Skeletal muscle cell (primary cell): ENCODE measurements around the gene RASSF4.

ENCODE experiments used
- DNase-seq: peaks from one replicate; pipeline ENCODE4 v3.0.0-alpha.2; 2010; ENCODE audit warnings: low read depth
- H3K4me3 ChIP-seq: 2 replicates; pipeline ENCODE4 v1.5.1; 2011; ENCODE audit warnings: low read depth, mild to moderate bottlenecking, control low read depth, low read length, moderate library complexity

RASSF4 gene

DNA sequence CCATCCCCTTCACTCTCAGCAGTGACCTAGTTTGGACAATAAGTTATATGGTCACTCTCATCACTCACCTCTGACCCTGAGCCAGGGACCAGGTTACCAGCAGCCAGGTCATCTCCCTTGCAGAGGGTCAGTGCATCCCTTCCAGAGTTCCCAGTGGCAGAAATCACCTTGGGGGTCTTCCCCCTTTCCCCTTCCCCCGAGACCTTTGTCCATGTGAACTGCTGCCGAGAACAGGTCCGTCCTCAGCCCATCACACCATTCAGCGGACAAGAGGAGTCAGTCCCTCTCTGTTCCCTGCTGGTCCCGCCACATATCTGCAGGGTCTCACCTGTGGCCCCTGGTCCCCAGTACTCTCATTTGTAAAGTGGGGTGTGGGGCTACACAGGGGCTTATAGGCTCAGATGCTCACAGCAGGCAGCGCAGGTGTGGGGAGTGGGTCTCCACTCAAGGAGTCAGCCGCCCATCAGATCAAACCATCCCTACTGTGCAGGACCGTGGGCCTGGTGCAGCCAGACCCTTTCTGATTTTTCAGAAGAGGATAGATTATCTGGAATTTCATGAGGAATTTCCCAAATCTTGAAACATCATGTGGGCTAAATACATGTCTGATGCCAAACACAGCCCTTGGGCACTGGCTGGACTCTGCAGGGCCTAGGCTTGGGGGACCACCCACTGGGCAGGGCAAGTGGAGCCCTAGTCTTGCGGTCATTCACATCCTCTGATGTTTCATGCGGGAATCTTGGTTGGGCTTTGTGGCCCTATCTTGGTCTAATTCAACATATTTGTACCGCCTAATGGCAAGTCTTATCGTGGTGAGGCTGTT lies 12.5 kb downstream of the RASSF4 start:
- no peak for DNase-seq
- no peak overlapping the region for H3K4me3 ChIP-seq

DNA sequence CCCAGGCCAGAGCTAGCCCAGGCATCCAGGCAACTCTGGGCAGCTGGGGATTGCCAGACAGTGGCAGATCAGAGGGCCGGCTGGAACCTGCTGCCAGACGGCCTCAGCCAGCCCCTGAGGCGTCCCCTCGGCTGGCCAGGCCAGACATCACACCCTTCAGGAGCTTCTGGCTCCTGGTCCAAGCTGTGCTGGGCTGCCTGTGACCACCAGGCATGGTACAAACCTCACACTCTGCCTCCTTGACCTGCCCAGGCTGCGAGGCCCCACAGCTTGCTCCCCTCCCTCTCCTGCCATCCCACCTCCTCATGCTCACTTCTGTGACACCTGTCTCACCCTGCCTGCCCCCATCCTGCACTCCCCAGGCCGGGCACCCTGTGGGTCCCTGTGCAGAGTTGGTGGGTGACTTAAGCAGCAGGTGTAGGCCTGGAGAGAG lies 13.3 kb downstream of the RASSF4 start:
- H3K4me3 ChIP-seq = no peak overlapping the region
- no peak for DNase-seq

DNA sequence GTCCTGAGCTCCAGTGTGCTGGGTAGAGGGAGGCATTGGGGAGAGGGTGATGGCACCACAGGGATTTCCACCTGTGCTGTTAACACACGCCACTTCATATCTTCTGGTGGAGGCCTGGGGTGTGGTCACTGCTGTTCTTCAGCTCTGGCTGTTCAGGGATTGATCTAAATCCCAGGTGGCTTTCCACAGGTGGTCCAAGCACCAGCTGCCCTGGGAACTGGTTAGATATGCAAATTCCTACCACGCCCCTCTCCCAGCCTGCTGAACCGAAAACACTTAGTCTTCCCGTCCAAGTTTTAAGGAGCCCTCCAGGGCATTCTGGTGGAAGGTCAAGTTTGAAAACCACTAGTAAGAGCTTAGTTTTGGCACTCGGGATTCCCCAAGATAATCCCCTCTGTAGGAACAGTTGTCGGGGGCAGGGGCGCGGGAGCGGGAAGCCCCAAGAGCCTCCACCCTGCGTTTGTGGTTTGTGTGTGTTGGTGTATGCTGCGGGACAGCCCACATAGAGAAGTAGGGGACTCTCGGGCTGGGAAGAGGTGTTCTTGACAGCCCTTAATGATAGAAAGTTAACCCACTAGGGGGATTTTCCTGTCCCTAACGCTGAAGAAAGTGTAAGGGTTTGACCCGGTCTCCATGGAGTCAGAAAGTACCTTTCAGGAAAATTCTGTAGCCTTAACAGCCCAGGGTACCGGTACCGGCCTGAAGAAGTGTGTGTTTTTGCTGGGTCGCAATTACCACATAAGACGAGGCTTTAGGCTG lies 13.9 kb downstream of the RASSF4 start:
- H3K4me3 ChIP-seq = no peak overlapping the region
- no peak for DNase-seq

DNA sequence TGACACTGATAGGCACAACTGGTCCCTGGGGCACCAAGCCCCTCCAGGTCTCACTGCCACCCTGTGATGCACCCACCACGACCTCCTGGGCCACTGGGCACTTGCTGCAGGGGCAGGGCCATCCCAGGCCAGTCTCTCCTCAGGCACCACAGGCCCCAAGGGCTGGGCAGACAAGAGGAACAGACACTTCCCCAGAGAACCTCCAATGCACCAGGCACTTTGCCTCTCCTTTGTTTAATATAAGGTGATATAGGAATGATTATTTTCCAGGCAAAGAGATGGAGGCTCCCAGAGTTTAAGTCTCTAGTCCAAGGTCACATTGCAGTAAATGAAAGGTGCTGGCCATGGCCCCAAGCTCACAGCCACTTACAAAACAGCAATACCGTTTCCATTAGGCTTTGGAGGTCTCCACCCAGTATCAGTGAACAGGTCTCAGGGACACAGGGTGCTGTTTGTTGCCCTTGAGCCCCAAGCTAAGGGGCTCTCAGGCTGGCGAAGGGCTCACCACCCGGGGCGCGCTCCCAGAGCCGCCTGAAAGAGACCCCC lies 14.6 kb downstream of the RASSF4 start:
- H3K4me3 ChIP-seq = peak overlapping the region; percentile 31
- DNase-seq = no peak

DNA sequence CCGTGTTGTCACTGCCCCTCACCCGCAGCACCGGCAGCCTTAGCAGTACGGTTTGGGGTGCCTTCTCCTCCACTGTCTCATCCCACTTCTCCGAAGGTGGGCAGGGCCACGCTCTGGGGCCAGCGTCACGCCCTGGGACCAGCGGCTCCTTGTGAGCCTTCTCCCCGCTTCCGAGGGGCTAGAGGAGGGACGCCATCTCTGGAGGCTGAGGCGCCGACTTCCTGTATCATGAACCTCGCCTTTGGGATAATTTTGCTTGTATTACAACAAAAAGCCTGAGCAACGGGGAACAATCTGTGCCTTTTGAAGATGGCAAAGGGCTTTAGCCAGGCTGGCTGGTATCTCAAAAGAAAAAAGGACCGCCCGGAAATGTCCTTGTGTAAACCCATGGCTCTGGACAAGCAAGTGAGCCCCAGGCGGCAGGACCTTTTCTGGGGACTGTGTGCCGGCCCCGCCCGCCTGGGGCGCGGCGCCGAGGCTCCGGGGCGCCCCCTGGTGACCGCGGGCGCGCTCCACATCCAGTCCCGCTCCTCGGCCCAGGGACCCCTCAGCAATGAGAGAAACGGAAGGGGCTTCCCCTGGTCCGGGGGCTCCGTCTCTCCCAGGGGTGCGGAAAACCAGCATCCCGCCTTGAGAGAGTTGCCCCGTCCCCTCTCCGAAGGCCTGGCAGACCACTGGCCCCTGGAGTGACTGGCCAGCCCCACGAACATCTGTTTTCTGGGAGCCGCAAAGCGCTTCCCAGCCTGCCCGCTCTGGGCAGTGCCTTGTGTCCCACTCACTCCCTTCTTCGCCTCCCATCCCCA lies 15.2 kb downstream of the RASSF4 start:
- no peak for DNase-seq
- H3K4me3 ChIP-seq = peak overlapping the region; percentile 33

DNA sequence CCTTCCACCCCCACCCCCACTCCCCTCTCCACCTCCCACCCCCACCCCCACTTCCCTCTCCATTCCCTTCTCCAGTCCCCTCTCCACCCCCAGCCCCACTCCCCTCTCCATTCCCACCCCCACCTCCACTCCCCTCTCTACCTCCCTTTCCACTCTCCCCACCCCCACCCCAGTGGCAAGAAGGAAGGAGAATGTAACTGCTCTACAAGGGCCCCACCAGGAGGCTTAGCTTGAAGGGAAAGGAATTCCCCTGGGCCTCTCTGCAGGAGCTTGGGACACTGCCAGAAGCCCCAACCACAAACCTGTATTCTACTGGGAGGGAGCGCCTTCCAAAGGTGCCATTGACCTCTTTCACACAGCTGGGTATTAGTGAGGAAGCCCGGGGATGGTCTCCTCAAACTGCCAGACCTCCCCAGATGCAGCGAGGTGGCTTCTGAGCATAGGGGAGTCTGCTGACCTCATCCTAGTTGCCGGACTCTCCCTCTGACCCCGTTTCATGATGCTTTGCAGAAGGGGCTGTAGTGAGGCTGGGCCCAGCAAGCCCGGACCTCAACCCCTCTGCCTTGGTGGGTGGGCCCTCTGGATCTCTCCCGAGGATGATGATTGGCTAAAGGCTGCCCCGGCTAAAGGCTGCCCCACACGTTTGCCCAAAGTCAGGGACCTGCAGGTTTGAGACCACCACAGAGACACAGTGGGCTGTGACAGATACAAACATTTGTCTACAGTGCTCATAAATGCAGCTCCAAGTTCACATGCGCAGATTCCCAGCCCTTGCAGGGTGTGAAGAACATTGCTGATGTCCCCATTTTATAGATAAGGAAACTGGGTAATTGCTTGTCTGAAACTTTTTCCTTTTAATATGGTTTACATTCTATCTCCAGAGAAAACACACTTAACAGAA lies 16.1 kb downstream of the RASSF4 start:
- DNase-seq = peak; percentile 30

DNA sequence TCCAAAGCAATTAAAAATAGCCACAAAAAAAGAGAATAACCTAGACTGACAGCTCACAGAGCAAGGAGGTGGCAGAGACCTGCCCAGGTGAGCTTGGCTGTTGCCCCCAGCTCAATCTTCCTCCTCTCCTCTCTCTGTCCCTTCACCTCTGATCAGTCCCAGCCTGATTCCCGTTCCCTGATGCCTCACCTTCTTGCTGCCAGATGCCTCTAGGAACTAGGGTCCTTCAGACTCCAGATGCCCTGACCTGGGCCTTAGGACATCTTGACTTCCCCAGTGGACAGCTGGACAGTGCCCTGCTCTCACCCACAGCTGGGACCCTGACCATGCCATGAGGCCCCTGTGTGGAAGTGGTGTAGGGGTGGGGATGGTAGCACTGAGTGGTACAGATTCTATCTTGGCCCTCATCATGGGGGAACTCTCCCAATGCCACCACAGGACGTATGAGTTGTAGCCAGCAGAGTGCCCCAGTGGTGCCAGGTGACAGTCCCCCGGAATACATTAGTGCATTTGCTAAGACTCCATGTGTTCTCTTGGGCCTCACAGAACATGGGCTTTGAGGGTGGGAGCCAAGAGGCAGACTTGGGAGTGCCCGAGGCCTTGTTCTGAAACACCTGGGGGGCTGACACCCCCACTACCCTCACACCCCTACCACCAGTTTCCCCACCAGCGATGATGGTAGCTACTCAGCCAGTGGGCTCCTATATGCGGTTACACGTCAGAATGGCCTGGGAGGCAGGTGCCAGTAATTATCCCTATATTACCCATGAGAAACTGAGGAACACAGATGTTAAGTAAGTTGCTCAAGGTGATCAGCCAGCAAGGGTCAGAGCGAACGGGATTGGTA lies 17.0 kb downstream of the RASSF4 start:
- DNase-seq = no peak
- H3K4me3 ChIP-seq = peak overlapping the region; percentile 58

More for the DNA sequence above, 16.1 kb downstream of the RASSF4 start:
- H3K4me3 ChIP-seq = no peak overlapping the region

DNA sequence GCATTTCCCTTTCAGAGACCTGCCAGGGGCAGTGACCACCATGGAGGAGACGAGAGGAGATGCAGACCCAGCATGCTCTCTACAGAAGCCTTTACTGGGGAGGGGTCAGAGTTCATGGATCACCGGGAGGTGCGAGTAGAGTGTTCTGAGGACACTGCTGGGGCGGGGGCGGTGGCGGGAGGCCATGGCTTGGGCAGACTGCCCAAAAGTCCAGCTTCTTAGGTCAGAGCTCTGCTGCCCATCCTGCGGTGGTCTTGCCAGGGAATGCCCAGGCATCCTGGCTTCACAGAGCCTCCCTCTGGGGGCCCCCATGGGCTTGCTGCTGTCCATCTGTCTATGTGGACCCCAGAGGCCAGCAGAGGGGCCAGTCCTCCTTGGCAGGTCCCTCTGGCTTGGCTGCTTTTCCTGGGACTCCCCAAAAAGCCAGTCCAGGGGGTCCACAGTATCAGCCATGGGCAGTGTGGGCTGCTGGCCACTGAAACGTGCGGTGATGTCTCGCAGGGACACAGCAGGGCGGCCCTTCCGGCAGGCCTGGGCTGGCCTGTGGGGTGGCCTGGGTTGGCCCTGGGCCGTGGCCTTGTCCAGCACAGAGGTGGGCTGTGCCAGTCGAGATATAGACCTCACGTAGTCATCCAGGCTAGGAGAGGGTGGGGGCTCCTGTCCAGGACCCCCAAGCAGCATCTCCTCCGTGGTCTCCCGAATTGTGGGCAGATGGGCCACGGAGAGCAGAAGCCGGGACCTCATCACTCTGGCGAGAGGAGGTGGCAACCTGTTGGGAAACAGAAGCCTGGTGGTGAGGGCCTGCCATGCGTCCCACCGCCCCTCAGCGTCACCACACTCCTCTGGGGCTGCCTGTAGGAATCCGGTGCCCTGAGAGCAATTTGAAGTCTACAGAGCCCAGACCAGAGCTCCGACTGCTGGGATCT lies 17.9 kb downstream of the RASSF4 start:
- H3K4me3 ChIP-seq = peak overlapping the region; percentile 58
- no peak for DNase-seq

DNA sequence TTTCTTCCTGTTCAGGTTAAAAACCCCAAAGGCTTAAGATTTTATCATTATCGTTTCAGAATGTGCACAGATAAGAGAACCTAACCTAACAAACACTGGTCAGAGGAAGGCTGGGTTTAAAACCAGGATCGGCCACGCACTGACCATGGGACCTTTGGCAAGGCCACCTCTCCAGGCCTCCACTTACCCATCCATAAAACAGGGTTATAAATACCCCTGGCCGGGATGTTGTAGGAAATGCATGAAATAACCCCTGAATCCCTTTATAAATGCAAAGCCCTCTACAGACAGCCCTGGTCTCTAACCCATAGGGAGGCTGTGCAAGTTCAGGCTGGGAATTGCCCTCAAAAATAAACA lies 18.6 kb downstream of the RASSF4 start:
- DNase-seq = no peak
- peak overlapping the region; percentile 58 for H3K4me3 ChIP-seq

DNA sequence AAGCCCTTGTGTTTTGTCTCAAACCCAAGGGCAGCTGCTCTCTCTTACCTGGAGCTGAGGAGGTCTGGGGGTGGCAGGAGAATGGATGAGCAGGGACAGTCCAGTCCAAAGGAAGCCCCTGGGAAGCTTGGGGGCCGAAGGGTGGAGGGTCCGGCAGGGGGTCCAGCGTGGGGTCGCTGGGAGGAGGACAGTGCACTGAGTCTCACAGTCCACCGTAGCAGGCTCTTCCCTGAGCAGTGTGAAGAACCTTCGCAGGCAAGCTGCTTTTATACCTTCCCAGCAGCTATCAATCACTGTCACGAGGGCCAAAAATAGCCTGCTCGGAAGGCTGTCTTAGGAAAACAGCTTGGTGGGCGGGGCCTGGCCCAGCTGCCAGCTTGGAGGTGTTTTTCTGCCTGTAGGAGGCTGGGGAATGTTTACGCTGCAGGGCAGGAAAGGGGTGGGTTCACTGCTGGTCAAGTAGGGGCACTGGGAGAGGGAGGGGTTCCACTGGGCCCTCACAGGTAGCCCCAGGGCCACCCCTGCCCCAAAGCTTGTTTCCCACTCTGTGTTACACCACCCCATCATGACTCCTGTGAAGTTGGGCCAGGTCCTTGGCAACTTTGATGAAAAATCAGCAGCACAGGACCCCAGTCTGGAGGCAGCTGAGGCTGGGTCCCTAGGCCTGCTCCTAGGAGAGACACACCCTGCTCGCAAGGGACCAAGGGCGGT lies 19.1 kb downstream of the RASSF4 start, which contains the start of gene DEPP1:
TSS of gene DEPP1 (minus strand) at position 240 of the 711 bp plus-strand sequence. CDS start 779 bp downstream, outside the sequence.
- DNase-seq = peak; percentile 69
- H3K4me3 ChIP-seq = peak within 1 kb of the TSS; percentile 58

DNA sequence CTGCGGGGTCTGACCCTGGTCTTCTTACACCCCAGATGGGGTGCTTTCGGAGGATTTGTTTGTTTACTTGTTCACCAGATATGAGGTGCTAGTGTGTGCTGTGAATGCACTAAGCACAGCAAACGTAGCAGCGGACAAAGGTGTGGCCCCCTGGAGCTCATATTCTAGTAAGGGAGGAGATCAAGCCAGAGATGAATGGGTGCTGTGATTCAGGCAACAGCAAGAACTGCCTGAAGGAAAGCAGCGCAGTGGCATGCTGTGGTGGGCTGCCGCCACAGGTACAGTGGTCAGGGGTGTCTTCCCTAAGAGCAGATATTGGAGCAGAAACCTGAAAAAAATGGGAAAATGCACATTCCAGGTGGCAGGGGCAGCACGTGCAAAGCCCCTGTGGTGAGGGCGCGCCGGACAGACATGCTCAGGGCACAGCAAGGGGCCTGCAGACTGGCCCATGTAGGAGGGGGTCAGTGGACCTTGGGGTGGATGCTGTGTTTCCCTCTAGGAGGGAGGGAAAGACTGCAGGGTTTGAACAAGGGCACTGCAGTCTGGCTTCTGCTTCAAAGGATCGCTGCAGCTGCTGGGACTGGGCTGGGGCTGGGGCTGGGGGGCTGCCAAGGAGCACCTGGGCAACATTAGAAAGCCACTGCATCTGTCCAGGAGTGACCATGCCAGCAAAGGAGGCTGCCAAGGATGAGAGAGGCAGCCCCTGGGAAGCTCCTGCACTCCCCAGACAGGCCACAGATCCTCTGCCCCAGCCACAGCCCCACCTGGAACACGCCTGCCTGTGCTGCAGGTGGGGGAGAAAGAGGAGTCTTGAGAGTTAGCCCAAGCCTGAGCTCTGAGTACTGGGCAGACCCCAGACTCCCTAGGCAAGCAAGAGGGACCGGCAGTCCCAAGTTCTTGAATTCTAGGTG lies 19.9 kb downstream of the RASSF4 start:
- no peak overlapping the region for H3K4me3 ChIP-seq
- no peak for DNase-seq

DNA sequence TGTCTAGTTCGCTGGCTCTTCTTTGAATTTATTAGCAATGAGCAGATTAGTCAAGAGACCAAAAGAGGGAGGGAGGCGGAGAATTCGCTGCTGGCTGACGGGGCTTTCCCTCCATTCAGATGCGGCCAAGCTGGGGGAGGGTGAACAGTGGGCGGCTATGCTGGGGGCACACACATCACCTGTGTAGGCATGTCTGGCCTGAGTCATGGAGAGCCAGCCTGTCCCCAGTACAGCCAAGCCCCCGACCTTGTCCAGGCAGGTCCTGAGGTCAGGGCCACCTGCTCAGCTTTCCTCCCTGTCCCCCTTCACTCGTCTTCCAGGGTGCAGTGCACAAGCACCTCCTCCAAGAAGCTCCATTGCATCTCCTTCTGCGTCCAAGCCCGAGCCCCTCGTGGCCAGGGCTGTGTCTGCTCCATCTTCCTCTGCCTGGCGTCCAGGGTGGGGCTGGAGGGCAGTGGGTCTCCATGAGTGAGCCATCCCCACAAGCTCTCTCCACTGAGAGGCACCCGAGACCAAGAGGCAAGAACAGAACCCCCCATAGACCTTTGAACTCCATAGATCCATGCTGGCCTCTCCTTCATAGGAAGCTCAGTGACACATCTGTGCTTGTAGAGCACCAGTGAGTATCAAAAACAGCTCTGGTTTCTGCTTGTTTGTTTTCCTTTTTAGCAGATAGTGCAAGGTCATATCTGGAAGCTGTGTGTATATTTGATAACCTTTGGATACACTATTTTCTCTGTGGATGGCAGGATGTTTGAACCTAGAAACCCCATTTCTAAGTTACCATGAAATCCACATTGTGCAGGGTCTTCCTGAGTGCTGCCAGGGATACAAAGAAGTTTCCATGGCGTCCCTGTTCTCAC lies 20.9 kb downstream of the RASSF4 start:
- H3K4me3 ChIP-seq = no peak overlapping the region
- no peak for DNase-seq

DNA sequence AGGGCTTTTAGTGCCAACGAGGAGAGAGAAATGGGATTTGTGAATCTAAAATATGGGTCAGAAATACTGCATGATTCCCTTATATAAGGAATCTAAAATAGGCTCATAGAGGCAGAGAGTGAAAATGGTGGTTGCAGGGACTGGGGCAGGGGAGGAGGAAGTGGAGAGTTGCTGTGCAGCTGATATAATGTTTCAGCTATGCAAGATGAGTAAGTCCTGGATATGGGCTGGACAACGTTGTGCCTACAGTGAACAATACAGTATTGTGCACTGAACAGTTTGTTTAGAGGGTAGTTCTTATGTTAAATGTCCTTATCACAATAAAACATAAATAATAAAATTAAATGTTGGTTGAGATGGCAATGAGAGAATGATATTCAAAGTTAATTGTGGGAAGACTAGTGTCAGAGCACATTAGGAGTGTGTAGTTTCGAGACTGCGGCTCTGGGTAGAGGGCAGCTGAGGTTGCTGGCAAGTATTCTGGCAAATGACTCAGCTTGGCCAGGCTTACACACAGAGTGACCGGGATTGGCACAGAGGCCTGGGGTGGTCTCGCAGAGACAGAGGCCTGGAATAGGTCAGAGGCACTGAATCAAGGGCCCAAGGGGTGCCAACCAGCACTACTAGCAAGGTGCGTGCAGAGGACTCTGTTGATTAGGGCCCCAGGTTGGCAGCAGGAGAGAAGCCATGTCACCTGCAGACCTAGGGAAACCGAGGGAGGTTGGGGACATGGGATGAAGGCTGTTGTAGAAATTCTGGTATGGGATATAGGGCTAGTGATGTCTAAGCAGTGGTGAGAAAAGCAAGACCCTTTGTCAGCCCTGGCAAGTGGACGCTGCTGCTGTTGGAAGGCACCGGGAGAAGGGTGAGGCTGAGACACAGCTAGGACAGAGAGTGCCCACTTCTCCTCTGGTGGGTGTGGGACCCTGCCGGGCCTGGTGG lies 21.8 kb downstream of the RASSF4 start:
- DNase-seq = peak; percentile 76
- no peak overlapping the region for H3K4me3 ChIP-seq
